HFF-Myc (cell line): ENCODE results near the gene FN1.

Experiments
- DNase-seq: peaks from one replicate; pipeline ENCODE4 v3.0.0-alpha.2; 2011; ENCODE audit warnings: low read depth; ENCODE audit errors: extremely low read depth
- H3K4me3 ChIP-seq: replicated peaks from 2 replicates; pipeline ENCODE4 v1.5.1; 2011; ENCODE audit warnings: low read depth, mild to moderate bottlenecking, control low read depth, low read length
- TF ChIP-seq, protein P1 (sequence below): IDR thresholded peaks from 2 replicates; pipeline ENCODE4 v1.5.1; 2012; ENCODE audit warnings: mild to moderate bottlenecking, low read depth, low read length, control low read depth; ENCODE audit errors: missing control alignments

The FN1 gene

DNA sequence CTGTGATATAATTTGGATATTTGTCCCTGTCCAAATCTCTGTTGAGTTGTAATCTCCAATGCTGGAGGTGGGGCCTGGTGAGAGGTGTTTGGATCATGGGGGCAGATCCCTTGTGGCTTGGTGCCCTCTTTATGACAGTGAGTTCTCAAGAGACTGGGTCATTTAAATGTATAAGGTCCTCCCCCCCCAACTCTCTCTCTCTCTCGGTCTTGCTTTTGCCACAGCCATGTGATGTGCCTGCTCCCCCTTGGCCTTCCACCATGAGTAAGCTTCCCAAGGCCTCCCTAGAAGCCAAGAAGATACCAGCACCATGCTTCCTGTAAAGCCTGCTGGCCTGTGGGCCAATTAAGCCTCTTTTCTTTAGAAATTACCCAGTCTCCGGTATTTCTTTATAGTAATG, 58.6 kb downstream of the FN1 start:
- TF ChIP-seq, protein P1, sequence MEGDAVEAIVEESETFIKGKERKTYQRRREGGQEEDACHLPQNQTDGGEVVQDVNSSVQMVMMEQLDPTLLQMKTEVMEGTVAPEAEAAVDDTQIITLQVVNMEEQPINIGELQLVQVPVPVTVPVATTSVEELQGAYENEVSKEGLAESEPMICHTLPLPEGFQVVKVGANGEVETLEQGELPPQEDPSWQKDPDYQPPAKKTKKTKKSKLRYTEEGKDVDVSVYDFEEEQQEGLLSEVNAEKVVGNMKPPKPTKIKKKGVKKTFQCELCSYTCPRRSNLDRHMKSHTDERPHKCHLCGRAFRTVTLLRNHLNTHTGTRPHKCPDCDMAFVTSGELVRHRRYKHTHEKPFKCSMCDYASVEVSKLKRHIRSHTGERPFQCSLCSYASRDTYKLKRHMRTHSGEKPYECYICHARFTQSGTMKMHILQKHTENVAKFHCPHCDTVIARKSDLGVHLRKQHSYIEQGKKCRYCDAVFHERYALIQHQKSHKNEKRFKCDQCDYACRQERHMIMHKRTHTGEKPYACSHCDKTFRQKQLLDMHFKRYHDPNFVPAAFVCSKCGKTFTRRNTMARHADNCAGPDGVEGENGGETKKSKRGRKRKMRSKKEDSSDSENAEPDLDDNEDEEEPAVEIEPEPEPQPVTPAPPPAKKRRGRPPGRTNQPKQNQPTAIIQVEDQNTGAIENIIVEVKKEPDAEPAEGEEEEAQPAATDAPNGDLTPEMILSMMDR, result no peak
- no peak for DNase-seq

DNA sequence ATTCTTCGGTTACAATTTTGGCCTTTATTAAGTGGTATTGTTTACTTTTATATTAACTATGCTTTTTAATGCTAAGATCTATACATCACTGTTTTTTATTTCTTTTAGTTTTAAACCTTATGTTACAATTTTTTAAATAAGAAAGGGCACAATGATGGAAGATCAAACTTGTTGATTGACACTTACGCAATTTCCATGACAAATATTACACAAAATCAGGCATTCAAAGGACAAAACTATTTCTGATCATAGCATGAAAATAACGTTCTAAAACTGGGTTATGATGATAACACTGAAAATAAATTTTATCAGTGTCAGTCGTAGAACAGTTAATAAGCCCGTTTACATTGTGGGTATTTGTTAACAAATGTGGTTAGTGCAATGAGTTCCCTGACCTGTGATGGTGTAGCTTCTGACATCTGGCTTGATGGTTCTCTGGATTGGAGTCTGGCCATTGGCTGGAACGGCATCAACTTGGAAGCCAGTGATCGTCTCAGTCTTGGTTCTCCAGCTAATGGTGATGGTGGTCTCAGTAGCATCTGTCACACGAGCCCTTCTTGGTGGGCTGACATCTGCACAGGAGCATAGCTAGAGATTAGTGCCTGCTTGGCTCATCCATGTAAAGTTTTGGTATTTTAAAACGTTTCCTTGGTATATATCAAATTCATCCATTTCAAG, 59.6 kb downstream of the FN1 start:
- no peak for DNase-seq
- TF ChIP-seq, protein P1, result no peak
- no peak overlapping the region for H3K4me3 ChIP-seq

More for the DNA sequence above, 58.6 kb downstream of the FN1 start:
- no peak overlapping the region for H3K4me3 ChIP-seq

DNA sequence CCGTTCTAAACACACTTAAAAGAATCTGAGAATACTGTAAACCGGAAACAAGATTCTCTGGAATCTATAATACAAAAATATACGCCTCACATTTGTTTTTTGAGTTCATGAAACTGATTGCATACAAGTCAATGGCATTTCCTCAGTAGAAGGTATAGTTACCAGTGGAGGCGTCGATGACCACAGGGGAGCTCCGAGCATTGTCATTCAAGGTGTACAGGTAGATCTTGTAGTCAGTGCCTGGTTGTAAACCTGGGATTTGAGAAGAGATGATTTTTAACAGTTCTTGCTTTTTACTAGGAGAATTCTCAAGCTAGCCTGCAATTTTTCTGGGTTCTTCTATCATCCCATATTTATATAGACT, 60.4 kb downstream of the FN1 start:
- TF ChIP-seq, protein P1, result no peak
- no peak for DNase-seq
- no peak overlapping the region for H3K4me3 ChIP-seq

DNA sequence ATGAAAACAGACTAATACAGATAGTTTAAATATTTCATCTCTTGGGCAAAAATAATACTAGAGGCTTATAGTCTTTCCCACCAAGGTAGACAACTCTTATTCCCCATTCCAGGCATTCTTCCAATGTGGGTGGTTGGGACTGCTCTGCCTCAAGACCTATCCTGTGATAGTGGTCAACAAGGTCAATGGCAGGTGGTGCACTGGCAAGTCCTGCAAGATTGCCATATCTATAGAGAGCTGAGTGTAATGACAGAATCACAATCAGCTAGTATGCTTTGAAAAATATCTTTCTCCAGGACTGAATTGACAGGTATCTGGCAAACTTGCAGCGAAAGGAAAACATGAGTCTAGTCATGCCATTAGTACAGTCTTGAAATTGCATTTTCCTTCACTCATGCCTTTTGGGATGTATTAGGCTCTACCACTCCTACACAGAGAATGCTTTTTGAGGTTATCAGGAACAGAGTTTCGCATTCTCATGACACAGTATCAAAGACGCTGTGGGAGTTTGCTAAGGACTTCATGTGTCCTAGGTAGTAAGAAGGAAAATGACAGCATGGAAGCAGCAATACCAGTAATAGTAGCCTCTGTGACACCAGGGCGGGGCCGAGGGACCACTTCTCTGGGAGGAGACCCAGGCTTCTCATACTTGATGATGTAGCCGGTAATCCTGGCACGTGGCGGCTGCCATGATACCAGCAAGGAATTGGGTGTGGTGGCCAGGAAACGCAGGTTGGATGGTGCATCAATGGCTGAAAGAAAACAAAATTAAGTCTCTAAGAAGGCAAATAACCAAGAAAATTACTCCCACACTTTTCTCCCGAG, 61.0 kb downstream of the FN1 start:
- no peak for DNase-seq
- H3K4me3 ChIP-seq, result no peak overlapping the region
- TF ChIP-seq, protein P1, result no peak

DNA sequence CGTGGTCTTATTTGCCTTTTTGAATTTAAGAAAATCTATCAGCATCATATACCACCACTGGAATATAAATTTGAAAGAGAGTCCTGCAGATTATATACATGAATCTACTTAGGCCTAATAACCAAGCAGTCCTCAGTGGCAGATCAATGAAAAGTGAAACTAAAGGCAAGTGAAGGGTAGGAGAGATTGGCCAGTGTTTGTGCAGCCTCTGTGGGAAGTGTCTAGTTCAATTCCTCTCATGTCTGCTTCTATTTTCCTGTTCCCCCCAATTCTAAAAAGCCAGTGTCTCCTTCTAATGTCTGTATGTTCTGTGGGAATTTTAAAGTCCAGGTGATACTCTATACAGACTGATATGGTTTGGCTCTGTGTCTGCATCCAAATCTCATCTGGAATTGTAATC, 61.9 kb downstream of the FN1 start:
- TF ChIP-seq, protein P1, result no peak
- no peak overlapping the region for H3K4me3 ChIP-seq
- no peak for DNase-seq

DNA sequence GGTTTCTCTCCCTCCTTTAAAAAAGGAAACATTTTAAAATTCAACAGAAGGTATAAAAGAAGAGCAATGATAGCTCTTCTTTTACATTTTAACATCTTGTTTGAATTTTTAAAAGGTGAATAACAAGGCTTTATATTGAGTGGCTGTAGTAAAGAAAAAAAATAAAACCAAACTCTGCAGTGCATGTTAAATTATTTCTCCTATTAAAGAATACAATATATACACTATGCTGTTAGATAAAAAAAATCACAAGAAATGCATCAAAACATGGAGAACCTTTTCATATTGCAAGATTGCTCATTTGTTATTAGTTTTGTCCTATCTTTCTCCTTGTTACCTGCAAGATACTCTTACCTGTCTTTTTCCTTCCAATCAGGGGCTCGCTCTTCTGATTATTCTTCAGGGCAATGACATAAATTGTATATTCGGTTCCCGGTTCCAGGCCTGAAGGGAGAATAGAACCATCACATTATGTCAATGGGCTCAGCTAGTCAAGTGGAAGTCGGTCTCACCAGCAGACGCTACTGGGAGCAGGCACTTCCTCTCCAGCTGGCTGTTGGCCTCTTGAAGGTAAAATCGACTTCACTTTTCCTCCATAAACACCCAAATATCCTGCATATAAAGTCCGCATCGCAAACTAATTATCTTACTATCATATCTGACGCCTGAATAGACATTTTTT, 62.8 kb downstream of the FN1 start:
- TF ChIP-seq, protein P1, result no peak
- H3K4me3 ChIP-seq, result no peak overlapping the region
- no peak for DNase-seq
